Hepatocyte (in vitro differentiated cells): ENCODE results near the gene ZC4H2.

Experiments used
- EZH2phosphoT487 ChIP-seq: fragments of 200-600 bp; sonication (generic); IDR thresholded peaks from one replicate; pipeline ENCODE4 v1.6.1; 2018; ENCODE audit warnings: antibody characterized with exemption, mild to moderate bottlenecking, low read depth, moderate library complexity; ENCODE audit not compliant: unreplicated experiment, severe bottlenecking
- TF ChIP-seq, protein P1 (sequence below): fragments of 200-600 bp; sonication (generic); IDR thresholded peaks from 2 replicates; pipeline ENCODE4 v1.5.1; 2016; ENCODE audit warnings: antibody characterized with exemption, mild to moderate bottlenecking; ENCODE audit not compliant: poor library complexity

DNA sequence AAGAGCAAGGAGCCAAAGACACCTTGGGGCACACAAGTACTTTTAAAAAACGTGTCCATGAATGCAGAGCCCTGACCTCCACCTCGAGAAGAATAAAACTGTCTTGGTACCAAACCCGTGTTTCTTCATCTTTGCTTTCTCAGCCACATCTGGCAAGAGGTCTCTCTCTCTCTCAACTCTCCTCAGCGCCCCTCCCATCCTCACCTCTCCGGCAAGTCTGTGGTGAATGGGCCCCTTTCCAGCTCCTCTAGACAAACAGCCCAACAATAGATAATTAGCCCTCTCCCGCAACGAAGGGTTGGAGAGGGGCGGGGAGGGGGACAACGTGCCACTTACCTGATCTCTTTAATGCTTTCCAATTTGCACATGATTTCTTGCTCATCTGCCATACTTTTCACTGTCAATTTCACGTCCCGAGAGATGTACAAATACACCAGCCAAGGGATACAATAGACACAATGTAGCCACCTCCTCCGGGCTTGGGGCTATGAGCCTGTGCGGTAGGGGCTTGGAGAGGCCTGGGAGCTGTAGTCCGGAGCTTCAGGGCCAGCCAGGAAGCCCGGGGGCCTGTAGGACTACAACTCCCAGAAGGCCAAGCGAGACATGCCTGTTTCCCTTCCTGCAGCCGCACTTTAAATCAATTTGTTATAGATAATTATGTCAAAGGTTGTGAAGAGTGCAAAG lies at the start of gene ZC4H2:
- TF ChIP-seq EZH2phosphoT487 = no peak
- TF ChIP-seq, protein P1, sequence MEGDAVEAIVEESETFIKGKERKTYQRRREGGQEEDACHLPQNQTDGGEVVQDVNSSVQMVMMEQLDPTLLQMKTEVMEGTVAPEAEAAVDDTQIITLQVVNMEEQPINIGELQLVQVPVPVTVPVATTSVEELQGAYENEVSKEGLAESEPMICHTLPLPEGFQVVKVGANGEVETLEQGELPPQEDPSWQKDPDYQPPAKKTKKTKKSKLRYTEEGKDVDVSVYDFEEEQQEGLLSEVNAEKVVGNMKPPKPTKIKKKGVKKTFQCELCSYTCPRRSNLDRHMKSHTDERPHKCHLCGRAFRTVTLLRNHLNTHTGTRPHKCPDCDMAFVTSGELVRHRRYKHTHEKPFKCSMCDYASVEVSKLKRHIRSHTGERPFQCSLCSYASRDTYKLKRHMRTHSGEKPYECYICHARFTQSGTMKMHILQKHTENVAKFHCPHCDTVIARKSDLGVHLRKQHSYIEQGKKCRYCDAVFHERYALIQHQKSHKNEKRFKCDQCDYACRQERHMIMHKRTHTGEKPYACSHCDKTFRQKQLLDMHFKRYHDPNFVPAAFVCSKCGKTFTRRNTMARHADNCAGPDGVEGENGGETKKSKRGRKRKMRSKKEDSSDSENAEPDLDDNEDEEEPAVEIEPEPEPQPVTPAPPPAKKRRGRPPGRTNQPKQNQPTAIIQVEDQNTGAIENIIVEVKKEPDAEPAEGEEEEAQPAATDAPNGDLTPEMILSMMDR = no peak
